C1 segment of cervical spinal cord (tissue), 14 donors: ENCODE data around the gene SHISA5.
"Not testable (repeated sequence)": the region's sequence is repeated elsewhere in the genome, so short reads cannot be mapped to it uniquely, and the experiment has no call there.

Source experiments
- DNase-seq, 14 donors: peaks; one replicate each; lab custom pipeline; 2025; lab: John Stamatoyannopoulos, UW

Gene SHISA5

GRCh38 chr3:48477959-48478520 lies 25.9 kb downstream of the SHISA5 start:
- DNase-seq = no peak

DNA sequence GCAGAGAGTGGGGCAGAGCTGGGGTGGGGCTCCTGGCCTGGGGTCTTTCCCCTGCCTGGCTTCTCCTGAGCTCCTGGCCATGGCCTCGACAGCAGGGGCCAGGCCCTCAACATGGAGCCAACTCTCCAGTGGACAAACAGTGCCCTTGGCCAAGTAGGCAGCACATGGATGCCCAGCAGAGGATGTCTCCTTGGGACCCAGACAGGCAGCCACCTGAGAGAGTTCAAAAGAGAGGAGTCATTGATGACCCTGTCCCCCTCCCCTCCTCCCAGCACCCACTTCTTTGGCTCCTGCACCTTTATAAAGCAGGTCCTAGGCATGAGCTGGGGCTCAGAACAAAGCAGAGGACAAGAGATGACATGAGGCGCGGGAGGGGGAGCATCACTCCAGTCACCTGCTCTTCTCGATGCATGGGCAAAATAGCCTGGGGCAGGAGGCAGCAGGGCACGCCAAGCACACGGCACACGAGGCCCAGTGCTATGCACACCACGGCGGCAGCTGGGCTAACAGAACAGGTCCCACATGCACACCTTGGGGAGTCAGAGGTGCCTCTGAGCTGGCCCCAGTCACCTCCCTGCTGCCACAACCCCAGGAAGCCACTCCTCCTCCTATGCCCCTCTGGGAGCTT lies 27.4 kb downstream of the SHISA5 start:
- DNase-seq = no peak

DNA sequence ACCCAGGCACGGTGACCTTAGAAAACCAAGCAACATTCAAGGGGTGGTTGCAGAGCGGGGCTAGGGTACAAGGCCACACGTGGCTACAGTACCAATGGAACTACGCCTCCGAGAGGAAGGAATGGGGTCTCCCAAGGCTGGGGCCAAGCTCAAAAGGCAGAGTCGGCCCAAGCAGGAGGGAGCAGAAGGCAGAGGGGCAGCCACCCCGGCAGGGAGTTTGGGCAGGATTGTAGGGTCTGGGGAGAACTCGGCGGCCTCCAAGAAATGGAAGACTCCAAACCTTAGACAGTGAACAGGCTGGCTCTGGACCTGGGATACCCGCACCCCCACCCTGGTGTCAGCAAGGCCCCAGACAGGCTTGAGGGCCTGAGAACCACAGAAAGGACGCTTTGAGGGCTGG lies 28.8 kb downstream of the SHISA5 start:
- no peak for DNase-seq

GRCh38 chr3:48474619-48475018 lies 29.4 kb downstream of the SHISA5 start:
- no peak for DNase-seq

- DNase-seq = not testable (repeated sequence)
Observed at GRCh38 chr3:48474031-48474430, 29.9 kb downstream of the SHISA5 start.

DNA sequence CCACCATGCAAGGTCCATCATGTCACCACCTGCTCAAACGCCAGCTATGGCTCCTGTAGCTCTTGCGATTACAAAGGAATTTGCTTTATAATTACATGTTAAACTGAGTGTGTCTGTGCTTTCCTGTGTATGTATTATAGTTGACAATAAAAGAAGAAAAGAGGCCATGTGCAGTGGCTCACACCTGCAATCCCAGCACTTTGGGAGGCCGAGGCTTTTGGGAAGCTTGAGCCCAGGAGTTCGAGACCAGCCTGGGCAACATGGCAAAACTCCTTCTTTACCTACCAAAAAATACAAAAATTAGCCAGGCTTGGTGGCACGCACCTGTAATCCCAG lies 30.4 kb downstream of the SHISA5 start:
- DNase-seq = no peak

DNA sequence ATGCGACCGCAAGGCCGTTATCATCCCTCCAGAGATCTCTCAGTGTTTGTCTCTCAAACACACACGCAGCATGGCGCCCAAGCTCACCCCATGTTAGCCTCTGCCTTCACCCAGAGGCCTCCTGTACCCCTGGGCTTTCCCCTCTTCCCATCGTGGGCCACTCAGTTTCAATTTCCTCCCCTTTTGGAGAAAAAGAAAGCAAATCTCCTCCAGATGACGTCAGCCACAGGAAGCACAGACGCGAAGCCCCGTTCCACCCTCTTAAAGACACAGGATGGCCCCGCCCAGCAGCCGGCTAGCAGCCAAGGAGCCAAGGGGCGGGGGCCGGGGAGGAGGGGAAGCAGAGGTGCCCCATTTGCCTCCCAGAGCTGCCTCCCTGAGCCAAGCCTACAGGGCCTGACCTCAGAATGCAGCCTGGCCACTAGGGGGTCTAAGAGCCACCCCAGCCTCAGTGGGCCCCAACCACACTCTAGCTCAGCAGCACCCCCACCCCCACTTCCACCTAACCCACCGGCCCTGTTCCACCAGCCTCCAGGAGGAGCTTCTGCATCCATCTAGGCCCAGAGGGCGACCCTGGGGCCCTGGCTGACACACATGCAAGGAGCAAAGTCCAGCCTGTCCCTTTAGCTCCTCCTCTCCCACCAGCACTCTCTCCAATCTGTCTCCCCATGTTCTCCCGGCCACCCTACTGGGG lies 30.9 kb downstream of the SHISA5 start:
- DNase-seq = peak in 13 of 14 donors; percentile 42 to 85 (median 79)

DNA sequence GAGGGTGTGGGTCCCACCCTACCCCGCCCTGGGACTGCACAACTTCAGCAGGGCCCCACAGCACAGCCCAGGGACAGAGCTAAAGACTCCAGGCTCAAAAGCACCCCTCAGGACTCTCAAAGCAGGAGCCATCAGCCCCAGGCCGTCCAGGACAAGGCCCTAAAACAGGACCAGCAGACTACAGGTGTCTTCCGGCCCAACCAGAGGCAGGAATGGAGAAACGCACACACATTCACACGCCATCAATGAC lies 31.4 kb downstream of the SHISA5 start:
- DNase-seq = peak in 1 of 14 donors; percentile 63

DNA sequence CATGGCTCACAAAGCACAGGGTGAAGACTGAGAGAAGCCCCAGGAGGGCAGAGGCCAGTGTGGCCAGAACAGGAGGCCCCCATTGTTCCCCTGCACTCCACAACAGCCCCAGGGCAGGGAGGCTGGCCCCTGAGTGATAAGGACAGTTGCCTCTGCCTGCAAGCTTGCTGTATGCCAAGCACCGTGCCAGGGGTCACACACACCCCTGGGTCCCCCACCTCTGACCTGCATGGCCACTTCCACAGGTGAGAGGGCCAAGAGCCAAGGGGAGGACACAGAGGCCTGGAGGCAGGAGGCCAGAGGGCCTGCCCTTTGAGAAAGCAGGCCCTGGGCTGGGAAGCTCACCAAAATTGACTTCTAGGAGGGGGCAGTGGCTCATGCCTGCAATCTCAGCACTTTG lies 33.7 kb downstream of the SHISA5 start:
- peak in 1 of 14 donors; percentile 22 for DNase-seq

DNA sequence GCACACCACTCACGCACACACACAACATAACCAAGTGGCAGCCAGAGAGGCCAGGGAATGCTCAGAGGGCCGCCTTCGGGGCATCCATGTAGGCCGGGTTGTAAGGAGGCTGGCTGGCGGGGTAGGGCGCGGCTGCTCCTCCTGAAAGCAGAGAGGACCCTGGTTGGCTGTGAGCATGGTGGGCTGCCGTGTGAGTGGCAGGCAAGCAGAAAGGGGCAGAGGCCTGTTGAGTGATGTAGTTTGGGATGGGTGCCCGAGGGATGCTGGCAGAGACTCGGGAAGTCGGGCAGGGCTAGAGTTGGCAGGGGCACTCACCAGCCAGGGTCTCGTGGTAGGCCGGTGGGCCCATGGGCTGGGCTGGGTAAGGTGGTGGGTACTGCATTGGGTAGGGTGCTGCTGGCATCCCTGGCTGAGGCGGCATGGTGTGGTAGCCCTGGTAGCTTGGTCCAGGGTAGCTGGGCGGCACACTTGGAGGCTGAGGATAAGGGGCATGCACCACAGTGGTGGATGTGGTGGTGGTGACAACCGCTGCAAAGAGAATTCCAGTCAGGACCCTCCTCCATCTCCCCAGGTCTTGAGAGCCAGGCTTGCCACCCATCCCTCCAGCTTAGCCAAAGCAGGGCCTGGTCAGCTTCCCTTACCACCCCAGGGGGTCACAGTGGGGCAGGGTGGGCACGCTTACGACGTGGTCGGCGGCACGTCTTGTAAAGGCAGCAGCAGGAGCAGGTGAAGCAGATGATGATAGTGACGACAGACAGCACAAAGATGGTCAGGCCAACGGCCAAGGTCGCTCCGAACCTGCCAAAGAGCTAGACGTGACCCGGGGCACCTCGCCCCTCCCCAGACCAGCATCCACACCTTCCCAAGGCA lies 34.7 kb downstream of the SHISA5 start:
- peak in 6 of 14 donors; percentile 14 to 44 (median 26) for DNase-seq

DNA sequence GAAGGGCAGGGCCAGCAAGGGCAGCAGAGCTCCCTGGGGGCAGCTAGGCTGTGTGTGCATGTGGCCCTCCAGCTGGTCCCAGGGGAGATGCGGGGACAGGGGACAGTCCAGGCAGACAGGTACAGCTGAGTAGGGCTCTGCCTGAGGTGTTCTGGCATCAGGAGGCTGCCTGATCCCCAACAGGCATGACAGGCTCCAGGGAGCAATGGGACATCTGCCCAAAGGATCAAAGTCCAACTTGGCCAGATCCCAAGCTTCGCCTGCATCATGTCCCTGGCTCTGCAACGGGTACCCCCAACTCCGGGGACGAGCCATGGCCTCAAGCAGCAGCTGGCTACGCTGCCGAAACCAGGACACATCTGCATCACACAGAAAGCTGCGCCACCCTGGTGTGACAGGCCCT lies 35.6 kb downstream of the SHISA5 start:
- DNase-seq = peak in 1 of 14 donors; percentile 39

DNA sequence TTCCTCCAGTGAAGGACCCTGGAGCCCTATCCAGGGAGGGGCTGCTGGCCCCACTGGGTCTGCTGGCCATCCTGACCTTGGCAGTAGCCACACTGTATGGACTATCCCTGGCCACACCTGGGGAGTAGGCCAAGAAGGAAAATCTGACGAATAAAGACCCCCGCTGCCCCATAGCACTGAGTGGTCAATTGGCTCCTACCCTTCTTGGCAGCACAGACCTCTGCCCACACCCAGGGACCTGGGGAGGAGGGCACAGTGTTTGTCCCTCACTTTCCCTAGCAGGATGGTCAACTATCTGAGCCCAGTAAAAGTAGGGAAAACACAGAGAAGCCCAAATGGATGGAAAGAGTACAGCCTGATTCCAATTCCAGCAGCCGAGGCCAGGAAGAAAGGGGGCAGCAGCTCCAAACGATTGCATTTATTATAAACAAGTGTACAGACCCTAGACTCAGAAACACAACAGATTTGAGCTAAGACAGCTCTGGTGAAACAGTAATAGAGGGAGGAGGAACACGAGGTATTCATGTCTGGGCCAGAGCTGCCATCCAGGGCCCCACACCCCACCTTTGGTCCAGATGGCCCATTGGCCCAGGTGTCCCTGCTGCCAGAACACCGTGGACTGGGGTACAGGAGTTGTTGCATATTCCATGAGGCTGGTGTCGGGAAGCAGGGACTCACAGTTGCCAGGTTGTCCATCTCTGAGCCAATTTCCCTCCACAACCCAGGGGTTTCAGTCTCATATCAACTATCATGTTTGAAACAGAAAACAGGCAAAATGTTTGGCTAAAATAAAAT lies 36.3 kb downstream of the SHISA5 start:
- peak in 1 of 14 donors; percentile 83 for DNase-seq

DNA sequence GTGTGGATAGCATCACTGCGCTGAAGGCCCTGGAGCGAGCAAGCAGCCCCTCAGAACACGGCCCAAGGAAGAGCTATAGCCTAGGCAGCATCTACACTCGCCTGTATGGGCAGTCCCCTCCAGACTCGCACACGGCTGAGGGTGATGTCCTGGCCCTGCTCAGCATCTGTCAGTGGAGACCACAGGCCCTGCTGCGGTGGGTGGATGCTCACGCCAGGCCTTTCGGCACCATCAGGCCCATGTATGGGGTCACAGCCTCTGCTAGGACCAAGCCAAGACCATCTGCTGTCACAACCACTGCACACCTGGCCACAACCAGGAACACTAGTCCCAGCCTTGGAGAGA lies 36.9 kb downstream of the SHISA5 start:
- no peak for DNase-seq

DNA sequence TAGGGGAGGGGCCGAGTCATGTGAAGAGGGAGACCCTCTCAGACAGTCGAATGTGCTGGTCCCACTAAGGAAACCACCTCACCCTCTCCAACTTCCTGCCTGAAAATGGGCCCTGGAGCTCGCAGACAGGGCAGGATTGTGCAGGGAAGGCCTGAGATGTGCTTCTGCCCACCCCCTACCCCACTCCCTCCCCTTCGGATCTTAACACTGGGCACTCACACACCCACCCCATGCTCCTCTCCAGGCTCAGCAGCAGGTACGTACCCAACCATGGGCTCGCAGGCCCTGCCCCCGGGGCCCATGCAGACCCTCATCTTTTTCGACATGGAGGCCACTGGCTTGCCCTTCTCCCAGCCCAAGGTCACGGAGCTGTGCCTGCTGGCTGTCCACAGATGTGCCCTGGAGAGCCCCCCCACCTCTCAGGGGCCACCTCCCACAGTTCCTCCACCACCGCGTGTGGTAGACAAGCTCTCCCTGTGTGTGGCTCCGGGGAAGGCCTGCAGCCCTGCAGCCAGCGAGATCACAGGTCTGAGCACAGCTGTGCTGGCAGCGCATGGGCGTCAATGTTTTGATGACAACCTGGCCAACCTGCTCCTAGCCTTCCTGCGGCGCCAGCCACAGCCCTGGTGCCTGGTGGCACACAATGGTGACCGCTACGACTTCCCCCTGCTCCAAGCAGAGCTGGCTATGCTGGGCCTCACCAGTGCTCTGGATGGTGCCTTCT lies 37.4 kb downstream of the SHISA5 start:
- peak in 3 of 14 donors; percentile 52 to 63 (median 55) for DNase-seq

GRCh38 chr3:48465531-48466378 lies 38.2 kb downstream of the SHISA5 start:
- peak; percentile 77 to 99 (median 97) for DNase-seq

GRCh38 chr3:48465237-48465530 lies 38.8 kb downstream of the SHISA5 start:
- DNase-seq = no peak

- no peak for DNase-seq
Observed at GRCh38 chr3:48464713-48465221, 39.2 kb downstream of the SHISA5 start.

DNA sequence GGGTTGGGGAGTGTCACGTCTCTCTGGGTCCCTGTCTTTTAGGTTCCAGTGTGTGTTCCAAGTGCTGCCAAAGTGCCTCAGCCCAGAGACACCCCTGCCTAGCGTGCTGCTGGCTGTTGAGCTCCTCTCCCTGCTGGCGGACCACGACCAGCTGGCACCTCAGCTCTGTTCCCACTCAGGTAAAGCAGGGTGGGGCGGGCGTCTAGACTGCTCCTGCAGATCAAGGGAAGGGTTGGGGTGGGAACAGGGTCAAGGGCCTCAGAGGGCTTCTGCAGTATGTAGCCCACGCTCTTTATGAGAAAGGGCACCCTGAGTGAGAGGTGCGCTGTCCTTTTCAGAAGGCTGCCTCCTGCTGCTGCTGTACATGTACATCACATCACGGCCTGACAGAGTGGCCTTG lies 40.3 kb downstream of the SHISA5 start:
- DNase-seq = no peak

- DNase-seq = not testable (repeated sequence)
Observed at GRCh38 chr3:48461767-48462166, 42.2 kb downstream of the SHISA5 start.

DNA sequence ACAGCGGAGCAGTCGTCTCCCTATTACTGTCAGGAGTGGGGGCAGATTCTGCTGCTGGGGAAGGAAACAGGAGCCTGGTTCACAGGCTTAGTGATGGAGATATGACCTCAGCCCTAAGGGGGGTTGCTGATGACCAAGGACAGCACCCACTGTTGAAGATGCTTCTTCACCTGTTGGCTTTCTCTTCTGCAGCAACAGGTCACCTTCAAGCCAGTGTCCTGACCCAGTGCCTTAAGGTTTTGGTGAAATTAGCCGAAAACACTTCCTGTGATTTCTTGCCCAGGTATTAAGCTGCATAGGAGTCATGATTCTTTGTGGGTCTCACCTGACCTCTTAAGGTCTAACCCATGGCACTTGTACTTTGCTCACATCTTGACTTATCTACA lies 43.5 kb downstream of the SHISA5 start:
- no peak for DNase-seq
